Measurements from ENCODE around the gene RAPGEF3.
A peak's percentile ranks its signal among the peaks of the same experiment; 100 is the strongest.

The RAPGEF3 gene, protein sequence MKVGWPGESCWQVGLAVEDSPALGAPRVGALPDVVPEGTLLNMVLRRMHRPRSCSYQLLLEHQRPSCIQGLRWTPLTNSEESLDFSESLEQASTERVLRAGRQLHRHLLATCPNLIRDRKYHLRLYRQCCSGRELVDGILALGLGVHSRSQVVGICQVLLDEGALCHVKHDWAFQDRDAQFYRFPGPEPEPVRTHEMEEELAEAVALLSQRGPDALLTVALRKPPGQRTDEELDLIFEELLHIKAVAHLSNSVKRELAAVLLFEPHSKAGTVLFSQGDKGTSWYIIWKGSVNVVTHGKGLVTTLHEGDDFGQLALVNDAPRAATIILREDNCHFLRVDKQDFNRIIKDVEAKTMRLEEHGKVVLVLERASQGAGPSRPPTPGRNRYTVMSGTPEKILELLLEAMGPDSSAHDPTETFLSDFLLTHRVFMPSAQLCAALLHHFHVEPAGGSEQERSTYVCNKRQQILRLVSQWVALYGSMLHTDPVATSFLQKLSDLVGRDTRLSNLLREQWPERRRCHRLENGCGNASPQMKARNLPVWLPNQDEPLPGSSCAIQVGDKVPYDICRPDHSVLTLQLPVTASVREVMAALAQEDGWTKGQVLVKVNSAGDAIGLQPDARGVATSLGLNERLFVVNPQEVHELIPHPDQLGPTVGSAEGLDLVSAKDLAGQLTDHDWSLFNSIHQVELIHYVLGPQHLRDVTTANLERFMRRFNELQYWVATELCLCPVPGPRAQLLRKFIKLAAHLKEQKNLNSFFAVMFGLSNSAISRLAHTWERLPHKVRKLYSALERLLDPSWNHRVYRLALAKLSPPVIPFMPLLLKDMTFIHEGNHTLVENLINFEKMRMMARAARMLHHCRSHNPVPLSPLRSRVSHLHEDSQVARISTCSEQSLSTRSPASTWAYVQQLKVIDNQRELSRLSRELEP

DNA sequence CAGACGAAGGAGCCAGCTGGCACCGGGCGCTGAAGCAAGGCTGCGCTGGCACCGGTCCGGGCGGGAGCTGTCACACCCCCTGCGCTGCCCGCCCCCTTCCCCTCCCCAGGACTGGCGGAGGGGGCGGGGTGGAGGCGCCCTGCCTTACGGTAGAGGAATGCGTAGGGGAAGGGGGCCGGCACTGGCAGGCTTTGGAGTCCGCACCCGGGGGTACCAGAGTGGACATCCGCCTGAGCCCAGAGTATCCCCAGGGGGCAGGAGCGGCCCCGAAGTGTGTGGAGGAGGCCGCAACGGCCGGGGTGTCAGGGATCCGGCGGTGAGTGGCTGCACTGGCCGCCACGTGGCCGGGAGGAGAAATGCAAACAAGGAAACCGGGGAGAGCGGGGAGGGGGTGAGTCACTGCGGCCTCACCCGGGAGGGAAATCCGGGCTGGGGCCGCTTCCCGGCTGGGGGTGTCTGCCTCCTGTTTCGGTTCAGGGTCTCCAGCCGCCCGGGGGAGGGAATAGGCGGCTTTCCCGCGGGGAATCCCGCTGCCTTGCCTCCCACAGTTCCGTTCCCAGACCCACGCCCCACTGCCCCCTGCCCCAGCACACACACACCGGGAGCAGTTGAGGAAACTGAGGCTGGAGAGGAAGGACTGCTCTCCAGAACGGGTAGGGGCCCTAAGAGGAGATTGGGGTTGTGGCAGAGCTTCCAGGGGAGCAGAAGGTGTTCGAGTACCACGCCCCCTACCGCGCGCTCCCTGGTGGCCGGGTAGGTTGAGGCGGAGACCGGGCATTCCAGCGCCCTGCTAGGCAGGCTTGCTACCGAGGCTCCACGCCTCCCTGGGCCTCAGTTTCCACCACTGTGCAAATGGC is at the start of gene RAPGEF3:
TSS of gene RAPGEF3 (minus strand) at position 47 of the 857 bp plus-strand sequence. CDS start 324 bp downstream, outside the sequence.
- peak; percentile 70 to 76 for DNase-seq

DNA sequence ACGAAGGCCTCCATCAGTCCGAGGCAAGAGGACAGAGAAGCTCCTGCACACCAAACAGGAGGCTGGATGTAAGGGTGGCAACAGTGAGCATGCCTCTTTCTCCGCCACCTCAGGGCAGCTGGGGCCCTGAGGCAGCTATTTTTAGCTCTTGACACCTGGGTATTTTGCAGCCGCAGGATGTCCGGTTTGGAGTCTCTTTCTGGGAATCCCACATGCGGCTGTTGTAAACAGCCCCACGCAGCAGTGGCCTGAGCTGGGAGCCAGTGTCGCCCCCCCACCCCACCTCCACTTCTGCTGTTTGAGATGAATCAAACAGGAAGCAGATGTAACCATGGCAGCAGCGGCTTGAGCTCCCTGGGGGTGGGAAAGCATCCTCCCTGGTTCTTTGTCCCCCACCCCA is 49.4 kb upstream of the RAPGEF3 start:
- peak; percentile 78 to 85 for DNase-seq

DNA sequence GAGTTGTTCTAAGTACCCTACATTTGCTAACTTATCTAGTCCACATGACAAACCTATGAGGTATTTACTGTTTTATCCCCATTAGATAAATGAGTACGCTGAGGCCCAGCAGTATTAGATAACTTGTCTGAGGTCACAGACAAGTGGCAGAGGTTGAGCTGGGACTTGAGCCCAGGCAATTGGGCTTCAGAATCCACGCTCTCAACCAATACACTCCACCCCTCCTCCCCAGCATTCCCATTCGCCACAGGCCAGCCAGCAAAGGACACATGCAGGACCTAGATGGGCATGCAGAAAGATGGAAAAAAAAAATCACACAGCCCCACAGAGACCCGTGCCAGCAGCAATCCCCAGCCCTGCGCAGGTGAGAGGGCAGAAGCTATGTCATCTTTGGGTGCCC is 48.7 kb upstream of the RAPGEF3 start:
- DNase-seq = no peak

DNA sequence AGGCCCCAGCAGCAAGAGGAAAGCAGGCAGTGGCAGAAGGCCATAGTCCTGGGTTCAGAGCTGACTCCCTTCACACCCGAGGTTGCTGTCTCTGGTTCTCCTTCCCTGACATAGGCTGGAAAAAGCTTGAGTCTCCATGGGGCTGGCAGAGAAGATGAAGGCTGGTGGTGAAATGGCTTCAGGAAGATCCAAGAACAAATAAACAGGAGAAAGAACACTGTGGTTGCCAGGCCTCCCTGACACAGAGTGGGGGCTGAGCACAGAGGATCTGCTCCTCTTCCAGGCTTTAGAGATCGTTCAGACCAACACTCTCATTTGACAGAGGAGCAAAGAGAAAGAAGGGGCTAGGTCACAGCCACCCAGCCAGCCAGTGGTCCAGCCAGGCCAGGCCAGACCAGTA is 46.7 kb upstream of the RAPGEF3 start:
- DNase-seq = no peak

DNA sequence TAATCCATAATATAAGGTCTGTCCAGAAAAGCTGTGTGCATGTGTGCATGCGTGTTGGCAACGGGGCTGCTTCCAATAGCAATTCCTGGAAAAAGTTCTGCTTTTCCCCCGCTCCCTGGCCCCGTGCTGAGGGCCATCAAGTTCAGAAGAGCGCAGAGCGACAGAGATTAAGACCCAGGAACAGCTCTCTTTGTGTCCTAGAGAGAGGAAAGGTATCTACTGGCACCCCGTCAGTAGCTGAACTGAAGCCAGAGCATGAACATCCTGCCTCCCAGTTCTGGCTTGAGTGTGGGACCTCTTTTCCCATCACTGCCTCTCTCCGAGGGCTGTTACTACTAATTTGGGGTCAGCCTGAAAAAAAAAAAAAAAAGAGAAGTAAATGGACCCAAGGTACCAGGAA is 45.5 kb upstream of the RAPGEF3 start:
- no peak for DNase-seq

DNA sequence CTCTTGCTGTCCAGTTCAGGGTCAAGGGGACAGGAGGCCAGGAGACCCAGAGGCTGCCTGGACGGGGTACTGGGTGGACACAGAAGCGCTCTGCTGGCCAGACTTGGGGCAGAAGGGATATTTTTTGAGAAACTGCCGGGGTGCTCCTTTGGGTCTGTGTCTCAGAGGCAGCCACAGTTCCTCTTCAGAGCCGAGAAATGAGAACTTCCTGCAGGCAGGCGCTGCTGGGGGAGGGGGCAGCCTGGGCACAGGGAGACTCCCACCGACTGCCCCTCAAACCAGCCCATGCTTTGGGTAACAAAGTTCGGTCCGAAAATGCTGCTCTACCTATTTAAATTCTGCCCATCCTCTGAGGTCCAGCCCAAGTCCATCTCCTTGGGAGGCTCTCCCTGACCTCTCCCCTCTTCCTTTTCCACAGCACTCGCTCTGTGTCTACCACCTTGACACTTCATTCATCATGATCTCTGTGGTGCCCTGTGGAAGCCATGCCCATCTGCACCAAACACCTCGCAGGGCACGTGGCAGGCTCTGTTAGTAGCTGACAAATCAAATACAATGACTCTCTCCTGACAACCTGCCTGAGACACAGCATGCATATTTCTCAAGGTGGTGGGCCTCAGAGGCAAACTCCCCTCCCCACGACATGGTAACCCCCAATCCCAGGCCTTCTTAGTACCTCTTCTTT is 44.7 kb upstream of the RAPGEF3 start:
- DNase-seq = no peak

DNA sequence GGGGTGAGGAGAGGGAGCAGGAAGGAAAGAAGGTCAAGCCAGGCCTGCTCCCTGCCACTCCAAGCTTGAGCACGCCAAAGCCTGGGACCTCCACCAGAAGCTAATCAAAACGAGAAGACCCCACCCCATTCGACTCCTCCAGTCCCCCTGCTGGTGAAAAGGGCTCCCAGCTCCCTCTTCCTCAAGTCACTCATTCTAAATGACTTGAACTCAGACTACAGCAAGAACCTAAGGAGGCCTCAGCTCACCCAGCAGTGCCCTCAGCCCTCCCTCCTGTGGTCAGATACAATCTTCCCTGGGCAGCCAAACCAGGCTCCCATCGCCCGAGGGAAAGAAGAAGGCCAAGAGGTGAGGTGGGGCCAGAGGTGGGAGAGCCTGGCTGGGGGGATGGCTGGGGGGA is 43.6 kb upstream of the RAPGEF3 start:
- DNase-seq = no peak

DNA sequence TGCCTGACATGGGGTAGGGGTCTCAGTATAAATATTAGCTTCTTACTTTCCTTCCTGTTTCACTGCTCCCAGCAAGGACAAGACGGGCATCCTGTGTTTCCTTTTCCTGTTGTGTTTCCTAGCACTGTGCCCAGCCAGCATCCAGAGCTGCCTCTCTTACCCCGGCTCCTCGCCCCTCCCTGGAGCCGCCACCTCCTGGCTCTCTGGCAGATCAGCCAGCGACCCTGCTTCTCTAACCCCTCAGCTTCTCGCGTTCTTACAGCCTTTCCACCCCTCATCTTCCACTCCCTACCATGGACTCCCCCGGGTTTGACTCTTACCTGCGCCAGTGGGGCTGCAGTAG is 43.2 kb upstream of the RAPGEF3 start:
- no peak for DNase-seq

DNA sequence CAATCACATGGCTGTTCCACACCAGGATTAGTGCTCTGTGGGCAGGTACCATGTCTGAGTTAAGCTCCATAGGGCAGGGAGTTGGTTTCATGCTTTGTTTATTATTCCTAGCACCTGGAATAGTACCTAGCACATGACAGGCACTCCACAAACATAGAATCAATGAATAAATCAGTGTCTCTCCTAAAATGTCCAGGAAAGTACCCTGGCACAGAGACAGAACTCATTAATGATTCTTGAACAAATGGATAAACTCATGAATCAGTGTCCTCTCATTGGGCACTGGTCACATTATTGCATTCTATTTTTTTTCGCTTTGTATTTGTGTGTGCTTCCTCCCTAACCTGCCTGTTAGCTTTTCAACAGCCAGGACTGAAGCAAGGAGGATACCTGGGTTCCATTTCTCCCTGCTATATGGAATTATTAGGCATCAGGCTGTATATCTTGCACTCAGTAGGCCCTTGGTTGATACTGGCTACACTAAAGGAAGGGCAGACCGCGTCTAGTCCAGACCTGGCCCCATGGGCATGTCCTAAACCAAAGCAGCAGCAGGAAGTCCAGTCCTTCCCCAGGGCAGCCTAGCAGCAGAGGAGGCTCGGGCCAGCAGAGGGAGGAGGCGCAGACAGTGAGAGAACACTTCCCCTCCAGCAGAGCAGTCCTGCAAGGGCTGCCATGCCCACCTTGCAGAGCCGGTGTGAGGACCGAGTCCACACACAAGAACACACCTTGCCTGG is 42.7 kb upstream of the RAPGEF3 start:
- DNase-seq = no peak

DNA sequence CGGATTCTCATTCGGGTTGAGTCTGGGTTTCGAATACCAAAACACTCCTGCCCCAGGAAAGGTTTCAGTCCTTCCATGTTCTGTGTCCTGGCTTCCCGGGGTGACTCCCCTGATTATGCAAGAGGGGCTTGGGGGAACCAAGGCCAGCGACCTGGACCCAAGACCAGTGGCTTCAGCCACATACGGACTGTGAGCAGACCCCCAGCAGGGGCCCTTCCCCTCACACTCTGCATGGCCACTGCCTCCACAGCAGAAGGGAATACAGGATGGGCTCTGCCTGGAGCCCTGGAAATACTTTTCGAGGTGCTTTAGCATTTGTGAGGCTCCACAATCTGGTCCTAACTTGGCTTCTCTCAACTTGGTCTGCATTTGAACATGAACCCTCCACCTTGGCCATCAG is 41.9 kb upstream of the RAPGEF3 start:
- no peak for DNase-seq

DNA sequence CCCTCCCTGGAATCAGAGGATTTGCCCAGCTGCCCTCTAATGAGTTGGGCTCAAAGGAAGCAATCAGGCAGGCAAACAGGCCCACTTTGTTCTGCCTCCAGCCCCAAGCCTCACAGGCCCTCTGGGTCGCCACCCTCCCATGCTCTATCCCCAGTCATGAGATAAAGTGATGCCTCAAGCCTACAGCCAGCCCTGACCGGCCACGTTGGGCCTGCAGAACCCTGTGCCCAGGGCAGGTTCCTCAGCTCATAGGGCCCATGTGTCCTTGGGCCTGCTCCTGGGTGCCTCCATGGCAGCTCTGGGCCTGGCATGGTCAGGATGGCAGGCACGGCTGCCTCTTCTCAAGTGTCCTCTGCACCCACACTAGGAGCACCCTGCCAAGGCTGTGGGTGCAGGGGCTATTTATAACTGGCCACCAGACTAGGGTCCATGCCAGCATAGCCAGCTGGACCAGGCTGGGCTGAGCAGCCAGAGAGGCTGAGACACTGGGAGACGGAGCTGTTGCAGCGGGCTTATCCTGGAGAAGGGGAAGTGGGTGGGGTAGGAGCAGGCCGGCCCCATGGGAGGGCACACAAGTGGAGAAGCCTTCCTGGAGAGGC is 40.8 kb upstream of the RAPGEF3 start:
- no peak for DNase-seq

DNA sequence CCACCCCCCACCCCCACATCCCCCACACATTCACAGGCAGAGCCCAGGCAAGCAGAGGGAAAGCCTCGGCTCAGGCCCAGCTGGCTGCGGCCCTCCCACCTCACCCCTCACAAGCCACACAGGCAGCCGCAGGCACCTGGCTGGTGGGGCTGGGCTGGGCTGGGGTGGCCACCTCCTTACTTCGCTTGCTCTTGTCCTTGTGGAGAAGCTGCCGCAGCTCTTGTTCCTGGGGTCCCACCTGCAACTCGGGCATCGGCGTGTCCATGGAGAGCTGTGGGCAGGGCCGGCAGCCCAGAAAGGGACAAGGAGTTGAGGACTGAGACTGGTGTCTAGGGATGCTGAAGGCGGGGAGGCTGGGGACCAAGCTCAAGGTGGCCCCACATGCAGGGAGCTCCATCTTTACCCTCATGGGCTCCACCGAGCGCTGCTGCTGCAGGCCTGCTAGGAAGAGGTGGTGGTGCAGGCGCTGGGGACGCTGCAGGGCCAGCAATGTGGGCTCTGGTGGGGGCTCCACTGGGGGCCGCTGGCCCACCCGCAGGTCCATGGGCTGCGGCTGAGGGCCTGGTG is 39.8 kb upstream of the RAPGEF3 start:
- no peak for DNase-seq

DNA sequence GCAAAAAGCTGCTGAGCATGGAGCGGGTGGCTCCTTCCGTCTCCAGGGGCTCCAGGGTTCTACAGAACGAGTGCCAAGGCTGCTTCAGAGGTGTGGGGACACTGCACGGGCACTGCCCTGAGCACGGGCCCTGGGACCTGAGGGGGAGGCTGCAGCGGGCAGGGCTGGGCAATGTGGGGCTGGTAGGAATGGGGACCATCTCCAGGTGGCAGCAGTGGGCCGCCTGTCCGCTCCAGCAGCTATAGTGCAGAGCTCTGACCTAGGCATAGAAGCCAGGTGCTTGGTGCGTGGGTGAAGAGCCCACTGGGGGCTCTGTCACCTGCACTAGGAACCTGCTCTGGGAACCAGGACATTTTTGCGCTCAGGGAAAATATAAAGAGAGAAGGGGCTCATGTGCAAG is 38.8 kb upstream of the RAPGEF3 start:
- DNase-seq = no peak

DNA sequence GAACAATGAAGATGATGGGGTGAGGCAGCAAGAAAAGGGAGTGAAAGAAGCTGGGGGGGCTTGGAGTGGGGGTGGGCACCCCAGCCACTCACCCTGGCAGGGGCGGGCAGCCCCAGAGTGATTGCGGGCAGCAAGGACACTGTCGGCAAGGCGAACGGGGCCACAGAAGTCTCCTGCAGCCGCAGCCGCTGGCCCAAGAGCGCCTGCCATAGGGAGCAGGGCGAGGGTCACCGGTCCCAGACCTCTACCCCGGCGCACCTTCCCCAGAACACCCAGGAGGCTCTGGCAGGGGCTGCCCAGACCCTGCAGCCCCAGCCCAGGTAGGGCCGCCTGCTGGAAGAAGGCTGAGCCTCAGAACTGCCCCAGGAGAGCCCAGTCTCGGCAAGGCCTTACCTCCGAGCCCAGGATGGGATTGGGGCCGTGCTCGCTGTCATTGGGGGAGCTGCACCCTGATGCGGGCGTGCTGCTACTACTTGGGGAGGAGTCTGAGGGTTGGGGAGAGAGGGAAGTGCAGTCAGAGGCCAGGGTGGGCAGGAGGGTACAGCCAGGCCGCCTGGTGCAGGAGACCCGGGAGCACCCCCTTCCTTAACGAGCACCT is 37.2 kb upstream of the RAPGEF3 start:
- DNase-seq = no peak

DNA sequence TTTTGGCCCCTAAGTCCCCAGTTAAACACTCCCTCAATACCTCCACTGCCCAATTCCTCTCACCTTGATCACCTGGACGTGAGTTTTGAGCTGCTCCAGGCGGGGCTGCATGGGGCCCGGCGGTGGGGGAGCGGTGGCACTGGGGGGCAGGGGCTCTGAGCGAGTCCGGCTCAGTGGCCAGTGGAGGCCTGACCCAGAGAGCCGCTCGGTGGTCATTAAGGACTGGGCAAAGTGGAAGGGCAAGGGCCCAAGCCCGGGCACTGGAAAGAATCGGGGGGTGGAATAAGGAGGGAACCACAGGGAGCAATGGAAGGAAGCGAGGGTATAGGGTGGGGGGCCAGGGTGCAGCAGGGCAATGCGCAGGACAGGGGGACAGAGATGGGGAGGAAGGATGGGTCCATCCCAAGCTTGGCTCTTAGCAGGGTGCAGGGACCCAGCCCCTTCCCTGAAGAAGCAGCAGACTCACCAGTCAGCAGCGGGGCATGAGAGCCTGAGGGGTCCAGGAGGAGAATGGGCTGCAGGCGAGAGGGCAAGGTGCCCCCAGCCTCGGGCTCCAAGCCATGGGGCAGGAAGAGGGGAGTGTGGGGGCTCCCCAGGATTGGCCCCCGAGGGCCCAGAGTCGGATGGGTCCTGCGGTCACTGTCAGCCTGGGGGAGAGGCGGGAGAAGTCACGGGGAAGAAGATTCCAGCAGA is 36.6 kb upstream of the RAPGEF3 start:
- no peak for DNase-seq

DNA sequence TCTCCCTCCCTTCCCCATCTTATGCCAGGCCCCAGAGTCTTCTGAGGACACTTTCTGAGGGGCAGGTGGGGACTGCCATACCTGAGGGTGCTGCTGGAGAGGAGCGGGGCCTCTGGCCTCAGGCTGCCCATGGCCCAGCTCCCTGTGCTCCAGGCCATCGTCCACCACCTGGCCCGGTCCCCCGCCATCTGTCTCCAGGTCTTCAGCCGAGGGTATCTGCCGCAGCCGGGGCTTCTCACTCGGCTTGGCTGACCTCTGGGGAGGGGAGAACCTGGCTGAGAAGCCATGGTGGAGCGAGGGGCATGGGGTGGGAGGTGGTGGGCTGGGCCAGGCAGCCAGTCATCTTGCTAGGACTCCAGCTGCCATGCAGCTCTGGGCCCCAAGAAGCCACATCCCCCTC is 36.0 kb upstream of the RAPGEF3 start:
- no peak for DNase-seq

DNA sequence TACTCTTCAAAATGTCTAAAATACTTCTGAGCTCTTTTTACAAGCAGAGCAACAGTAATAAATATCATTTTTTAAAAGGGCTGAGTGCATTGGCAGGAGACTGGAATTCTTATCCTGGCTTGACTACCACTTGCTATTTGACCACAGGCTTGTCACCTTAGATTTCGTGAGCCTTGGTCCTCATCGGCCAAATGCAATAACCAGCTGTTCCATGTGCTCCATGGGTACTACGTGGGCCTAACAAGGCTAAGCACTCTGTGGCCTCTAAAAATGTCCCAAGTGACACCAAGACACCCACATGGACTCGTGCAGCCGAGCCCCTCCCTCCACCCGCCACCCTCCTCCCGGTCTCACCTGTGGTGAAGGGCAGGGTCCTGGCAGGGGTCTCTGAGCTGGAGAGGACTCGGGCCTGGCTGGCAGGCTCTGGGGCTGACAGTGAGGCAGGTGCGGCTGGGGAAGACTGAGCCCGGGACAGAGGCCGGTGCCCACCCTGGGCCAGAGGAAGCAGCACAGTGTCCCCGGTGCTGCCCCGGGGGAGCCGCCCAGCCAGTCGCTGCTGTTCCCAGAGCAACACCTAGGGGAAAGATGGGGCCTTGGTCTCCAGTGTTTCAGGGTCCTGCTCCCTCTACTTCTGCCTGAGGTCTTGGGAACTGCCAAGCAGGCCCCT is 34.5 kb upstream of the RAPGEF3 start:
- no peak for DNase-seq

DNA sequence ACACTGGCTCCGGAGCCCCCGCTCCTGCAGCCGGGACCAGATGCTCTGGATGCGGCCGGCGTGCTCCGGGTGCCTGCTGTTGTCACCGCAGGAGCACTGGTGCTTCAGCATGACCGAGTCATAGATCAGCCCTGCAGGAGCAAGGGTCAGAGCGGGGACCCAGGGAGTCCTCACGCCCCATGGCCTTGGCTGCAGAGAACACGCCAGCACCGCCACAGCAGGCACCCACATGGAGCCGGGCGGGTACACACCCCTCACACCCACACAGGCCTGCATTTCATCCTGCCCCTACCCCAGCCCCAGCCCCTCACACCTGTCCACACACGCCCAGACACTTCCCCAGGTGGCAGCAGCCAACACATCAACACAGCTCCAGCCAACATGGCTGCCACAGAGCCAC is 33.2 kb upstream of the RAPGEF3 start:
- no peak for DNase-seq

DNA sequence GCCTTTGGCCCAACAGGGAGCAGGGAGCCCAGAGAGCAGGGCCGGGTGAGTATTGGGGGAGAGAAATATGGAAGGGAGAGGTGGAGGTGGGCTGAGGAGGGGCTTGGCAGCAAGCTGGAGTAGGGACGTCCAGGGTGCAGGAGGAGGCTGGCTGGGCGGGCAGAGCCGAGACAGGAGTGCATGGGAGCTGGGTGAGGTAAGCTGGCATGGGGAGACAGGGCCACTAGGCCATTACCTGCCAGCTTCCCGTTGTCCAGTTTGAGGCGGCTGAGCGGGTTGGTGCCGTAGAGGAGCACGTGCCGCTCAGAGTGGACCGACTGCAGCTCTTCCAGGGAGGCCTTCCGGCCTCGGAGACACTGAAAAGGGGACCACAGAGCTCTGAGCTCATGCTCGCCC is 32.7 kb upstream of the RAPGEF3 start:
- DNase-seq = no peak

Data from stimulated activated CD4-positive, alpha-beta T cell treated with anti-CD3 and anti-CD28 coated beads, Interleukin-2, amount 100 ng/mL, for 24 hours (primary cell).